Mesenchymal stem cell (in vitro differentiated cells and primary cell): Measurements from ENCODE around the gene USP40.
A peak's percentile ranks its signal among the peaks of the same experiment; 100 is the strongest.

Source experiments
- DNase-seq: peaks from one replicate; pipeline ENCODE4 v3.0.0-alpha.2; 2013
- H2AFZ ChIP-seq: one replicate; pipeline ENCODE4 v1.6.1; 2013; ENCODE audit warnings: low read depth, mild to moderate bottlenecking, control low read depth, inconsistent platforms, low read length, moderate library complexity
- H2AK5ac ChIP-seq: 2 replicates; pipeline ENCODE4 v1.6.1; 2013; ENCODE audit warnings: low read length, moderate library complexity, mild to moderate bottlenecking, inconsistent platforms; ENCODE audit not compliant: severe bottlenecking
- H2BK120ac ChIP-seq: one replicate; pipeline ENCODE4 v1.6.1; 2013; ENCODE audit warnings: low read depth, mild to moderate bottlenecking, inconsistent platforms, low read length, moderate library complexity
- H2BK12ac ChIP-seq, 2 experiments: one replicate each; pipeline ENCODE4 v1.6.1; 2013; ENCODE audit warnings: inconsistent platforms in 2 of 2, low read length in 2 of 2, mild to moderate bottlenecking in 2 of 2, moderate library complexity in 2 of 2, control low read depth in 1 of 2
- H2BK15ac ChIP-seq: one replicate; pipeline ENCODE4 v1.6.1; 2013; ENCODE audit warnings: mild to moderate bottlenecking, low read depth, inconsistent platforms; ENCODE audit not compliant: poor library complexity, severe bottlenecking
- H2BK5ac ChIP-seq: 2 replicates; pipeline ENCODE4 v1.6.1; 2013; ENCODE audit warnings: low read depth, mild to moderate bottlenecking, low read length, control low read depth, inconsistent platforms; ENCODE audit not compliant: poor library complexity, severe bottlenecking
- H3K14ac ChIP-seq, 2 experiments: one replicate each; pipeline ENCODE4 v1.6.1; 2013; ENCODE audit warnings: inconsistent platforms in 2 of 2, low read length in 2 of 2, control low read depth in 1 of 2, mild to moderate bottlenecking in 1 of 2, moderate library complexity in 1 of 2
- H3K18ac ChIP-seq, 2 experiments: one replicate each; pipeline ENCODE4 v1.6.1; 2013; ENCODE audit warnings: inconsistent platforms in 2 of 2, low read length in 2 of 2, control low read depth in 1 of 2, low read depth in 1 of 2, mild to moderate bottlenecking in 1 of 2
- H3K23ac ChIP-seq, 2 experiments: one replicate each; pipeline ENCODE4 v1.6.1; 2013; ENCODE audit warnings: inconsistent platforms in 2 of 2, low read length in 2 of 2, mild to moderate bottlenecking in 2 of 2, moderate library complexity in 2 of 2, control low read depth in 1 of 2
- H3K27ac ChIP-seq: 2 replicates; pipeline ENCODE4 v1.5.1; 2013; ENCODE audit warnings: mild to moderate bottlenecking, moderate library complexity, low read length, control low read depth, inconsistent platforms; ENCODE audit not compliant: poor library complexity, severe bottlenecking
- H3K27me3 ChIP-seq, 2 experiments: 2 replicates each; pipeline versions ENCODE4 v1.6.1 to v1.7.0; 2013; ENCODE audit warnings: low read length in 2 of 2, mild to moderate bottlenecking in 2 of 2, moderate library complexity in 2 of 2, control low read depth in 1 of 2, inconsistent platforms in 1 of 2; ENCODE audit not compliant: control insufficient read depth in 1 of 2, insufficient read depth in 1 of 2
- H3K36me3 ChIP-seq, 2 experiments: 2 replicates each; pipeline versions ENCODE4 v1.6.1 to v1.7.0; 2013; ENCODE audit warnings: low read length in 2 of 2, control low read depth in 1 of 2, inconsistent platforms in 1 of 2, low read depth in 1 of 2, mild to moderate bottlenecking in 1 of 2; ENCODE audit not compliant: insufficient read depth in 2 of 2, control insufficient read depth in 1 of 2
- H3K4ac ChIP-seq, 2 experiments: one replicate each; pipeline ENCODE4 v1.6.1; 2013; ENCODE audit warnings: inconsistent platforms in 2 of 2, low read length in 2 of 2, mild to moderate bottlenecking in 2 of 2, moderate library complexity in 2 of 2, control low read depth in 1 of 2, low read depth in 1 of 2
- H3K4me1 ChIP-seq: 2 replicates; pipeline ENCODE4 v1.6.1; 2013; ENCODE audit warnings: low read depth, low read length, control low read depth; ENCODE audit not compliant: control insufficient read depth, insufficient read depth
- H3K4me2 ChIP-seq: 2 replicates; pipeline ENCODE4 v1.6.1; 2013; ENCODE audit warnings: low read length, mild to moderate bottlenecking, inconsistent platforms; ENCODE audit not compliant: poor library complexity, severe bottlenecking
- H3K4me3 ChIP-seq, 2 experiments: 2 replicates each; pipeline versions ENCODE4 v1.5.1 to v1.7.0; 2013; ENCODE audit warnings: low read length in 2 of 2, mild to moderate bottlenecking in 2 of 2, control low read depth in 1 of 2, low read depth in 1 of 2; ENCODE audit not compliant: insufficient read depth in 1 of 2
- H3K79me1 ChIP-seq: replicated peaks from 2 replicates; pipeline ENCODE4 v1.6.1; 2013; ENCODE audit warnings: mild to moderate bottlenecking, control low read depth, low read length, inconsistent platforms; ENCODE audit not compliant: poor library complexity, severe bottlenecking
- H3K9ac ChIP-seq: 2 replicates; pipeline ENCODE4 v1.7.0; 2013; ENCODE audit warnings: mild to moderate bottlenecking, low read length, moderate library complexity
- H3K9me3 ChIP-seq: 2 replicates; pipeline ENCODE4 v1.7.0; 2013; ENCODE audit warnings: mild to moderate bottlenecking, low read length; ENCODE audit not compliant: control insufficient read depth
- H4K8ac ChIP-seq: one replicate; pipeline ENCODE4 v1.6.1; 2013; ENCODE audit warnings: inconsistent platforms, mild to moderate bottlenecking, low read length, moderate library complexity
- H4K91ac ChIP-seq: one replicate; pipeline ENCODE4 v1.6.1; 2013; ENCODE audit warnings: mild to moderate bottlenecking, low read length, inconsistent platforms
- WGBS: methylation state at CpG from one replicate; pipeline ENCODE4 v1.1.7; 2013; ENCODE audit warnings: mixed read lengths; 5-methylcytosine and 5-hydroxymethylcytosine counted together

Gene USP40

DNA sequence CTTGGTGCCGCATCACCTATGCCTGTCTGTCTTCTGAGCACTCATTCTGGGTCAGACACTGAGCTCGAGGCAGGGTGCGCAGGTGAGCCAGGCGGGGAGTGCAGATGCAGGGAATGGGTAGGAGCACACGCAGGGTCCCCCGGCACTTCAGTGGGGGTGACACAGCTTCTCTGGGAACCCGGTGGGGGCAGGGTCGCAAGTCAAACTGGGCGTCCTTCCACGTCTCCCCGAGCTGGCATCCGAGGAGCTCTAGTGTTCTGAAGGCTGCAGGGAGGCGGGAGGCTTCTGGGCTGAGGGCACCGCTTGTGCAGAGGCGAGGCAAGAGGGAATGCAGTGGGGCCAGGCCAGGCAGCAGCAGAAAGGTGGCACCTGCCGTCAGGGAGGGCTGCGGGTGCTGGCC, 126.3 kb downstream of the USP40 start:
- no peak overlapping the region for H3K23ac ChIP-seq
- H2BK5ac ChIP-seq = no peak overlapping the region
- H2BK120ac ChIP-seq = no peak overlapping the region
- H3K36me3 ChIP-seq = peaks cover 24 to 68% of the 10 kb centered on the region in 2 experiments
- H3K4me1 ChIP-seq = no peaks in the 10 kb centered on the region
- H3K79me1 ChIP-seq = no peaks in the 10 kb centered on the region
- WGBS = 95% methylated on average over 17 of the region's 17 CpGs
- H3K4me3 ChIP-seq = no peak overlapping the region
- H2AFZ ChIP-seq = no peak overlapping the region
- H3K9ac ChIP-seq = no peak overlapping the region
- no peak overlapping the region for H3K4me2 ChIP-seq
- H2BK12ac ChIP-seq = no peak overlapping the region
- no peak for DNase-seq
- no peaks in the 10 kb centered on the region for H3K27me3 ChIP-seq
- no peak overlapping the region for H4K91ac ChIP-seq
- no peak overlapping the region for H3K14ac ChIP-seq
- no peak overlapping the region for H3K27ac ChIP-seq
- no peak overlapping the region for H2BK15ac ChIP-seq
- no peaks in the 10 kb centered on the region for H3K9me3 ChIP-seq
- no peak overlapping the region for H3K4ac ChIP-seq
- H4K8ac ChIP-seq = no peak overlapping the region
- H3K18ac ChIP-seq = no peak overlapping the region
- H2AK5ac ChIP-seq = no peak overlapping the region

DNA sequence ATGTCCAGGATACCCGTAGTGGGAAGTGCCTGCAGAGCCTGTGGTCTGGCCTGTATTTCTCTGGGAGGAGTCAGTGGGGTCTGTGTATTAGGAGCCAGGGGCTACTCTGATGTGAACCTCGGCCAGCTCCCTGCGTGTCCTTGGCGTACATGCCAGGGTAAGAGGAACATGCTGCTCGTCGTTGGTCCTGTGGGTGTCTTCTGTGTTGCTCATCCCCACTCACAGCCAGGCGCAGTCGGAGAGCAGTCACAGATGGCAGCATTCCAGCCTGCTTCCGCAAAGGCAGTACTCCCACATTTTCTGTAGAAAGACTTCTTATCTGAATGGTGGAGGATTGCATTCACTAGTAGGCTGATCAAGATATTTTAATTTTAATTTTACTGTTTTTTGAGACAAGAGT, 127.4 kb downstream of the USP40 start:
- H3K14ac ChIP-seq = peak overlapping the region in 1 of 2 experiments; percentile 58
- peaks cover 27 to 64% of the 10 kb centered on the region in 2 experiments for H3K36me3 ChIP-seq
- no peaks in the 10 kb centered on the region for H3K9me3 ChIP-seq
- no peak overlapping the region for H2BK5ac ChIP-seq
- no peak overlapping the region for H2BK15ac ChIP-seq
- no peak for DNase-seq
- H2AFZ ChIP-seq = no peak overlapping the region
- H2BK120ac ChIP-seq = no peak overlapping the region
- no peak overlapping the region for H3K4me3 ChIP-seq
- no peaks in the 10 kb centered on the region for H3K79me1 ChIP-seq
- H3K27me3 ChIP-seq = no peaks in the 10 kb centered on the region
- no peak overlapping the region for H4K8ac ChIP-seq
- no peak overlapping the region for H3K4ac ChIP-seq
- no peak overlapping the region for H3K9ac ChIP-seq
- no peak overlapping the region for H3K27ac ChIP-seq
- no peaks in the 10 kb centered on the region for H3K4me1 ChIP-seq
- H3K23ac ChIP-seq = no peak overlapping the region
- H3K18ac ChIP-seq = no peak overlapping the region
- H3K4me2 ChIP-seq = no peak overlapping the region
- no peak overlapping the region for H2AK5ac ChIP-seq
- H4K91ac ChIP-seq = no peak overlapping the region
- H2BK12ac ChIP-seq = no peak overlapping the region
- 90% methylated on average over 8 of the region's 9 CpGs for WGBS

DNA sequence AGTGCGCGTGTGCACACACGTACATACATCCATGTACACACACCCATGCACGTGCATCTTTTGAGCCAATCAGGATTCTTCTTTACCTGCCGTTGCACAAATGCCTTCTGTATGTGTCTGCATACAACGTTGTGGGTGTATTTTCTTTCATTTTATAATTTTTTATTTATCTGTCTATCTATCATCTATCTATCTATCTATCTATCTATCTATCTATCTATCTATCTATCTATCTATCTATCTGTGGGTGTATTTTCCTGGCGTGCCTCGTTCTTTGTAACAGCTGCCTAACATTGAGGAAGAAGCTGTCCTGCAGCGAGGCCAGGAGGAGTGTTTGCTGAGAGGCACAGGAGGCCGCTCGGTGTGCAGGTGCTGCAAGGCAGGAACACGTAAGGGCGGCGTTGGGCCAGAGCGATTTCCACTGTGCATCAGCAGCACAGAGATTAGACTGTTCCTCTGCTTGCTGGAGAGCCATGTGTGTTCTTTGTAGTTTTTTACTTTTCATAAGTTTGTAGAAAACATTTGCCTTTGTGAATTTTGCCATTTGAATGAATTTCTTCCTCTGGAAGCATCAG, 127.9 kb downstream of the USP40 start:
- Histone ChIP-seq H4K8ac (no peak overlapping the region), H3K4ac (no peak overlapping the region), H3K36me3 (peaks cover 27 to 59% of the 10 kb centered on the region in 2 experiments), H3K79me1 (no peaks in the 10 kb centered on the region), H3K4me1 (no peaks in the 10 kb centered on the region), H2BK120ac (no peak overlapping the region), H3K18ac (no peak overlapping the region), H3K9me3 (no peaks in the 10 kb centered on the region), H2BK12ac (no peak overlapping the region), H2BK15ac (no peak overlapping the region), H3K27ac (no peak overlapping the region), H3K9ac (no peak overlapping the region), H4K91ac (no peak overlapping the region), H3K4me3 (no peak overlapping the region), H2AK5ac (no peak overlapping the region), H2BK5ac (no peak overlapping the region), H3K14ac (no peak overlapping the region), H3K23ac (no peak overlapping the region), H3K4me2 (no peak overlapping the region), H3K27me3 (no peaks in the 10 kb centered on the region), H2AFZ (no peak overlapping the region)
- 98% methylated on average over 13 of the region's 15 CpGs for WGBS
- DNase-seq = no peak

DNA sequence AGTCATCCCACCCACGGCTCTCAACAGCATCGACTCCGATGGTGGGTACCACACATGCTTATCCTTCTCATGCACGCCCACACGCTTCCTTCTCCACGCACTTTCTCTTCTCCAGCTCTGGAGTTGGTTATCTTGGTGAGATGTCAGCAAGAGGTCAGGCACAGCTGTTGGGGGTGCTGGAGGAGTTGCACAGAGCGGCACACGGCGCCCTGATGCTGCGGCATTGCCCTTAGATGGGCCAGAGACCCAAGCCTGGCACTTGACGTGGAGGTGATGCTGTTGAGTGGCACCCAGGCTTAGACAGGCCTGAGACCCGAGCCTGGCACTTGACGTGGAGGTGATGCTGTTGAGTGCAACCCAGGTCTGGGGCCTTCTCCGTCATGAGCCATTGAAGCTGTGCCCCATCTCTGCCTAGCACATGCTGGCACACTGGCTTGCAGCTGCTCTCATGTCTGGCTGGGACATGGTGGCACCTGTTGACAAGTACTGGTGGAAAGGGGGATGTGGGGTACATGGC, 129.1 kb downstream of the USP40 start:
- no peak overlapping the region for H3K4me2 ChIP-seq
- H3K4me1 ChIP-seq = no peaks in the 10 kb centered on the region
- 98% methylated on average over 14 of the region's 14 CpGs for WGBS
- no peak overlapping the region for H3K27ac ChIP-seq
- H3K36me3 ChIP-seq = peaks cover 27 to 56% of the 10 kb centered on the region in 2 experiments
- no peak for DNase-seq
- no peak overlapping the region for H2AK5ac ChIP-seq
- no peak overlapping the region for H2BK12ac ChIP-seq
- no peaks in the 10 kb centered on the region for H3K27me3 ChIP-seq
- H3K9ac ChIP-seq = no peak overlapping the region
- no peak overlapping the region for H3K18ac ChIP-seq
- no peak overlapping the region for H3K23ac ChIP-seq
- H2BK15ac ChIP-seq = no peak overlapping the region
- no peak overlapping the region for H2BK120ac ChIP-seq
- no peaks in the 10 kb centered on the region for H3K9me3 ChIP-seq
- no peak overlapping the region for H4K8ac ChIP-seq
- H4K91ac ChIP-seq = no peak overlapping the region
- no peak overlapping the region for H3K14ac ChIP-seq
- H3K4me3 ChIP-seq = no peak overlapping the region
- no peaks in the 10 kb centered on the region for H3K79me1 ChIP-seq
- no peak overlapping the region for H3K4ac ChIP-seq
- no peak overlapping the region for H2BK5ac ChIP-seq
- H2AFZ ChIP-seq = no peak overlapping the region
